Endothelial cell of umbilical vein (primary cell): Measurements from ENCODE around the gene LCMT2. TPM values are rescaled to one million over a fixed set of nuclear protein-coding genes. Genes with fewer than 3 reads are reported as not detected.
A peak's percentile ranks its signal among the peaks of the same experiment; 100 is the strongest.

Experiments used
- BruUV-seq: library from RNA; stranded (reverse); fragments of 400-500 nt; replicated peaks from 2 replicates; lab custom pipeline; 2021; lab: Mats Ljungman, UMichigan
- CTCF ChIA-PET: fragments of 300-600, 350-600 bp; sonication (Branson Sonifier 250); formaldehyde crosslinking; loops from one replicate; lab custom pipeline; 2021; ENCODE audit warnings: antibody characterized with exemption, inconsistent platforms; lab: Charles Lee
- POLR2A ChIA-PET: fragments of 300-600, 350-600 bp; sonication (Branson Sonifier 250); formaldehyde crosslinking; loops from one replicate; lab custom pipeline; 2021; ENCODE audit warnings: antibody characterized with exemption, inconsistent platforms; lab: Charles Lee
- DNase-seq: peaks from one replicate; pipeline ENCODE4 v3.0.0-alpha.2; 2011; ENCODE audit warnings: low read depth, low spot score
- FAIRE-seq: peaks from 2 replicates; lab custom pipeline; 2011; peaks lifted over from hg19 to GRCh38; lab: Jason Lieb, UNC
- H2AFZ ChIP-seq: 2 replicates; pipeline ENCODE4 v1.6.0; 2012; ENCODE audit warnings: low read depth, low read length, control low read depth, inconsistent platforms
- H3K27ac ChIP-seq: 2 replicates; pipeline ENCODE4 v1.5.1; 2011; ENCODE audit warnings: low read depth, mild to moderate bottlenecking, control low read depth, low read length, moderate library complexity; ENCODE audit not compliant: insufficient read depth
- H3K27me3 ChIP-seq, 2 experiments: 2 replicates each; pipeline versions ENCODE4 v1.6.0 to v1.6.1; 2011; ENCODE audit warnings: low read length in 2 of 2, mixed read lengths in 1 of 2; ENCODE audit not compliant: control insufficient read depth in 2 of 2, insufficient read depth in 2 of 2
- H3K36me3 ChIP-seq, 2 experiments: 2 replicates in 1 of 2; 3 replicates in 1 of 2; pipeline ENCODE4 v1.5.1; 2011; ENCODE audit warnings: low read length in 2 of 2, mild to moderate bottlenecking in 1 of 2, moderate library complexity in 1 of 2; ENCODE audit not compliant: control insufficient read depth in 2 of 2, insufficient read depth in 2 of 2; ENCODE audit errors: extremely low read depth in 1 of 2
- H3K4me1 ChIP-seq: 3 replicates; pipeline ENCODE4 v1.5.1; 2011; ENCODE audit warnings: mild to moderate bottlenecking, low read length; ENCODE audit not compliant: control insufficient read depth, insufficient read depth; ENCODE audit errors: extremely low read depth
- H3K4me2 ChIP-seq: 2 replicates; pipeline ENCODE4 v1.6.1; 2011; ENCODE audit warnings: low read length, control low read depth, mixed read lengths; ENCODE audit not compliant: insufficient read depth
- H3K4me3 ChIP-seq, 3 experiments: fragments of 200-600 bp in 1 of 3; sonication (generic), shearing (Covaris generic) in 1 of 3; replicated peaks in 1 of 3; 2 replicates each; pipeline ENCODE4 v1.5.1; 2011 to 2016; ENCODE audit warnings: control low read depth in 3 of 3, low read length in 3 of 3, mild to moderate bottlenecking in 2 of 3, inconsistent platforms in 1 of 3, low read depth in 1 of 3, moderate library complexity in 1 of 3; ENCODE audit not compliant: insufficient read depth in 1 of 3
- H3K79me2 ChIP-seq: 2 replicates; pipeline ENCODE4 v1.6.0; 2012; ENCODE audit warnings: low read length, inconsistent platforms; ENCODE audit not compliant: control insufficient read depth, insufficient read depth
- H3K9ac ChIP-seq: replicated peaks from 2 replicates; pipeline ENCODE3; 2011; ENCODE audit warnings: low read length, control low read depth; ENCODE audit not compliant: insufficient read depth; ENCODE audit errors: extremely low read depth
- H3K9me1 ChIP-seq: replicated peaks from 3 replicates; pipeline ENCODE4 v1.6.0; 2011; ENCODE audit warnings: mild to moderate bottlenecking, low read length; ENCODE audit not compliant: control insufficient read depth, insufficient read depth; ENCODE audit errors: extremely low read depth
- H3K9me3 ChIP-seq: replicated peaks from 2 replicates; pipeline ENCODE4 v1.5.1; 2012; ENCODE audit warnings: low read length, inconsistent platforms; ENCODE audit not compliant: control insufficient read depth, insufficient read depth
- H4K20me1 ChIP-seq: replicated peaks from 2 replicates; pipeline ENCODE3; 2011; ENCODE audit warnings: mild to moderate bottlenecking, low read length; ENCODE audit not compliant: control insufficient read depth, insufficient read depth; ENCODE audit errors: extremely low read depth
- CTCF ChIP-seq, 2 donors: IDR thresholded peaks; 1 replicate in 1 of 2; 2 replicates in 1 of 2; pipeline ENCODE4 v1.5.1; 2011; ENCODE audit warnings: low read length in 2 of 2, mild to moderate bottlenecking in 2 of 2, moderate library complexity in 2 of 2, control low read depth in 1 of 2, inconsistent platforms in 1 of 2, low read depth in 1 of 2; ENCODE audit not compliant: insufficient read depth in 1 of 2; ENCODE audit errors: extremely low read depth in 1 of 2
- EZH2 ChIP-seq: IDR thresholded peaks from 2 replicates; pipeline ENCODE4 v1.6.1; 2012; ENCODE audit warnings: borderline replicate concordance, low read depth, mild to moderate bottlenecking, moderate library complexity, low read length, inconsistent platforms; ENCODE audit not compliant: severe bottlenecking
- FOS ChIP-seq: IDR thresholded peaks from 2 replicates; pipeline ENCODE4 v1.6.1; 2011; ENCODE audit warnings: mild to moderate bottlenecking, low read length, moderate library complexity, borderline replicate concordance; ENCODE audit not compliant: insufficient read depth
- GATA2 ChIP-seq: IDR thresholded peaks from 2 replicates; pipeline ENCODE4 v1.7.0; 2011; ENCODE audit warnings: low read depth, mild to moderate bottlenecking, moderate library complexity, mixed read lengths, low read length; ENCODE audit not compliant: insufficient read length, insufficient read depth
- JUN ChIP-seq: IDR thresholded peaks from 2 replicates; pipeline ENCODE4 v1.6.1; 2011; ENCODE audit warnings: borderline replicate concordance, low read depth; ENCODE audit not compliant: insufficient read length, insufficient read depth
- MYC ChIP-seq: IDR thresholded peaks from one replicate; pipeline ENCODE4 v1.6.1; 2011; ENCODE audit warnings: mild to moderate bottlenecking, low read depth, low read length
- POLR2A ChIP-seq: IDR thresholded peaks from 2 replicates; pipeline ENCODE4 v1.6.1; 2012; ENCODE audit warnings: low read depth, mild to moderate bottlenecking, control low read depth, low read length
- POLR2AphosphoS5 ChIP-seq: IDR thresholded peaks from 2 replicates; pipeline ENCODE4 v1.6.1; 2012; ENCODE audit warnings: low read depth, mild to moderate bottlenecking, control low read depth, low read length, moderate library complexity; ENCODE audit not compliant: insufficient read depth
- dilution Hi-C: fragments of 300-500 bp; cut with MboI; formaldehyde crosslinking; loops from one replicate; pipeline ENCODE4 v1.15.0; 2019; ENCODE audit warnings: low sequenced_read_pairs; ENCODE audit not compliant: extremely low pct_ligation_motif_present
- intact Hi-C: fragments of 100-400 bp; cut with micrococcal nuclease; formaldehyde crosslinking; loops from one replicate; pipeline ENCODE4 v1.10.0; 2022
- polyA plus RNA-seq, 4 experiments: library from polyadenylated mRNA; depleted of rRNA in 3 of 4; stranded (reverse) in 3 of 4; unstranded in 1 of 4; fragments of >200 nt; gene quantifications; 2 replicates each; pipeline versions ENCODE4 v1.2.1 to v1.2.3, GENCODE V29; 2011 to 2012; ENCODE audit warnings: missing spikeins in 1 of 4
- total RNA-seq: library from RNA; stranded (reverse); gene quantifications from 2 replicates; pipeline ENCODE4 v1.2.3, GENCODE V29; 2021
- TF ChIP-seq, protein P1 (sequence below): IDR thresholded peaks from 2 replicates; pipeline ENCODE4 v1.6.1; 2011; ENCODE audit not compliant: insufficient read depth, insufficient read length

The LCMT2 gene
- total and polyA plus RNA-seq, 2 donors (not counting 3 experiments of a cell fraction or from before 2014, with no cell fraction given): 4.1 to 6.1 TPM

GRCh38 chr15:43330780-43331087, 361 bp upstream of the LCMT2 start:
- no peak for TF ChIP-seq POLR2A
- BruUV-seq: TSS peak; percentile 85
- CTCF ChIA-PET: no interaction called here
- Histone ChIP-seq H3K79me2 (no peaks in the 10 kb centered on the region), H3K9me1 (no peaks in the 10 kb centered on the region), H2AFZ (peak overlapping the region; percentile 86), H4K20me1 (no peaks in the 10 kb centered on the region), H3K4me2 (peak overlapping the region; percentile 70), H3K4me1 (peaks cover 11% of the 10 kb centered on the region), H3K36me3 (no peaks in the 10 kb centered on the region), H3K4me3 (peak overlapping the region; percentile 62 to 71 (median 69)), H3K9ac (peak overlapping the region; percentile 68), H3K27ac (peak overlapping the region; percentile 74), H3K27me3 (no peaks in the 10 kb centered on the region), H3K9me3 (no peaks in the 10 kb centered on the region)
- intact Hi-C loops (no loop called here), dilution Hi-C loops (no loop called here)
- POLR2A ChIA-PET: no interaction called here
- no peak for DNase-seq
- no peak for FAIRE-seq

DNA sequence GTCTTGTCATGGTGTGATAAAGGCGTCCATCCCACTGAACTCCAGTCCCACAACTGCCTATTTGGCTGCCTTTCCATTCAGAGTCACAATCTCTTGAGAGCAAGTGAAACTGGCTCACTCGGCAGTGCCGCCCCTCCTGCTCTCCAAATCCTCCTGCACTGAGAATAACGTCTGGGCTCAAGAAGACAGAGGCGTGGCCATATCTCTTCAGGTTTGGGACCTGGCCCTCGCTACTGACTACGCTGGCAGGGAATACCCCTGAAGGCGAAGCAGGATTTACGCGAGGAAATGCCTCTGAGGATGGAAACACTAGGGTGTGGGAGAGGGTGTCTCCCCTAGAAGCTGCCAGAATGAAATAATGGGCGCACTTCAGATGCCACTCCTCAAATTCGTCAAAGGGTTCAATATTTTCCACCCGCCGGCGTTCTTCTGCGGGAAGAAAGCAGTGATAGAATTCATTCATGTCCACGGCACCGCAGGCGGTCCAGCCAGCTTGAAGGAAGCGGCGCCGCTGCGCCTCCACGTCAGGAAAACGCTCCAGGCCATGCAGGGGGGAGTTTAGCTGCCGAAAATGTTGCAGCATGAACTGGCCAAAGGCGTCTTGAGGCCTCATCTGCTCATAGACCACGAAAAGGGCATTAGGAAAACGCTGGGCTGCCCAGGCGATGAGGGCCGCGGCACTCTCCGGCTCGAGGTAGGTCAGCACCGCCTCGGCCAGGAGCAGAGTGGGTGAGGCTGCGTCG, 985 bp downstream of the LCMT2 start:
- Histone ChIP-seq H4K20me1 (no peaks in the 10 kb centered on the region), H3K9me1 (no peaks in the 10 kb centered on the region), H3K4me2 (peak overlapping the region; percentile 70), H3K36me3 (no peaks in the 10 kb centered on the region), H2AFZ (peak overlapping the region; percentile 86), H3K27me3 (peaks cover 0 to 2% of the 10 kb centered on the region in 2 experiments), H3K27ac (peak overlapping the region; percentile 74), H3K4me1 (peaks cover 11% of the 10 kb centered on the region), H3K4me3 (peak overlapping the region; percentile 62 to 71 (median 69)), H3K9ac (peak overlapping the region; percentile 68), H3K9me3 (no peaks in the 10 kb centered on the region), H3K79me2 (no peaks in the 10 kb centered on the region)
- BruUV-seq: no TSS peak
- FAIRE-seq (no peak), DNase-seq (peak; percentile 5)
- intact Hi-C loops: no loop called here
- no peak for TF ChIP-seq EZH2
- TF ChIP-seq, protein P1, sequence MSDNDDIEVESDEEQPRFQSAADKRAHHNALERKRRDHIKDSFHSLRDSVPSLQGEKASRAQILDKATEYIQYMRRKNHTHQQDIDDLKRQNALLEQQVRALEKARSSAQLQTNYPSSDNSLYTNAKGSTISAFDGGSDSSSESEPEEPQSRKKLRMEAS: no peak
- no peak for TF ChIP-seq POLR2A
- no peak for TF ChIP-seq POLR2AphosphoS5
- TF ChIP-seq MYC: no peak
- no peak for TF ChIP-seq GATA2
- TF ChIP-seq FOS: no peak
- TF ChIP-seq JUN: no peak
- no peak for TF ChIP-seq CTCF (IDR thresholded peaks at IDR 0.05; ENCODE audit: extremely low read depth in 1 of 2, insufficient read depth in 1 of 2, low read depth in 1 of 2, low read length in 2 of 2)
- ChIA-PET POLR2A (no interaction called here), CTCF (interaction anchor here (1.2 kb wide), 1 partner anchor 104 kb away, joined by 3 read pairs; no protein-coding TSS in a partner anchor)
- dilution Hi-C loops: no loop called here
